ENCODE data around the gene PCK1. TPM values are rescaled to one million over a fixed set of nuclear protein-coding genes. Genes with fewer than 3 reads are reported as not detected.

The PCK1 gene
- total and polyA plus RNA-seq, 2 of the 13 experiments (the other 11 are each of a cell fraction or from before 2014, with no cell fraction given) = 6.5 to 12.6 TPM

- TF ChIP-seq, protein P1, sequence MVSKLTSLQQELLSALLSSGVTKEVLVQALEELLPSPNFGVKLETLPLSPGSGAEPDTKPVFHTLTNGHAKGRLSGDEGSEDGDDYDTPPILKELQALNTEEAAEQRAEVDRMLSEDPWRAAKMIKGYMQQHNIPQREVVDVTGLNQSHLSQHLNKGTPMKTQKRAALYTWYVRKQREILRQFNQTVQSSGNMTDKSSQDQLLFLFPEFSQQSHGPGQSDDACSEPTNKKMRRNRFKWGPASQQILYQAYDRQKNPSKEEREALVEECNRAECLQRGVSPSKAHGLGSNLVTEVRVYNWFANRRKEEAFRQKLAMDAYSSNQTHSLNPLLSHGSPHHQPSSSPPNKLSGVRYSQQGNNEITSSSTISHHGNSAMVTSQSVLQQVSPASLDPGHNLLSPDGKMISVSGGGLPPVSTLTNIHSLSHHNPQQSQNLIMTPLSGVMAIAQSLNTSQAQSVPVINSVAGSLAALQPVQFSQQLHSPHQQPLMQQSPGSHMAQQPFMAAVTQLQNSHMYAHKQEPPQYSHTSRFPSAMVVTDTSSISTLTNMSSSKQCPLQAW (CRISPR knock-in tag; IDR thresholded peaks at IDR 0.05) = peak; percentile 77; the same call in 1 of the 2 replicates
- TF ChIP-seq SUZ12 (IDR thresholded peaks at IDR 0.05; ENCODE audit: low read depth, low read length) (no peak), ATF1 (CRISPR knock-in tag; IDR thresholded peaks at IDR 0.05) (peak; percentile 55), MEIS2 (CRISPR knock-in tag; IDR thresholded peaks at IDR 0.05) (0 out of 2 replicates have a peak, but pooled peaks have one; percentile 54), ELF1 (CRISPR knock-in tag; IDR thresholded peaks at IDR 0.05) (peak; percentile 66), ZNF574 (CRISPR knock-in tag; IDR thresholded peaks at IDR 0.05) (peak; percentile 52), HNRNPK (IDR thresholded peaks at IDR 0.05; ENCODE audit: low read depth, low read length, poor library complexity, severe bottlenecking) (no peak), ISX (CRISPR knock-in tag; conservative IDR thresholded peaks at IDR 0.05) (no peak), REPIN1 (CRISPR knock-in tag; IDR thresholded peaks at IDR 0.05; ENCODE audit: borderline replicate concordance, low read depth) (peak; percentile 68; the same call in 1 of the 2 replicates), GZF1 (CRISPR knock-in tag; IDR thresholded peaks at IDR 0.05) (peak; percentile 94), USF2 (IDR thresholded peaks at IDR 0.05; ENCODE audit: low read depth, low read length) (peak; percentile 63; the same call in 1 of the 2 replicates), USF2 (CRISPR knock-in tag; IDR thresholded peaks at IDR 0.05; ENCODE audit: borderline replicate concordance) (peak; percentile 69; the same call in 1 of the 2 replicates), ZNF703 (CRISPR knock-in tag; IDR thresholded peaks at IDR 0.05; ENCODE audit: borderline replicate concordance) (no peak), DMAP1 (CRISPR knock-in tag; IDR thresholded peaks at IDR 0.05) (no peak), CBX2 (IDR thresholded peaks at IDR 0.05; ENCODE audit: low read depth, low read length) (peak; percentile 55; the same call in 1 of the 2 replicates), CBX2 (CRISPR knock-in tag; IDR thresholded peaks at IDR 0.05; ENCODE audit: low read depth) (no peak), ZNF598 (CRISPR knock-in tag; IDR thresholded peaks at IDR 0.05; ENCODE audit: borderline replicate concordance) (0 out of 2 replicates have a peak, but pooled peaks have one; percentile 39), ZMYM3 (CRISPR knock-in tag; IDR thresholded peaks at IDR 0.05) (peak; percentile 52), ZNF747 (CRISPR knock-in tag; IDR thresholded peaks at IDR 0.05; ENCODE audit: borderline replicate concordance) (no peak), ZBTB21 (CRISPR knock-in tag; IDR thresholded peaks at IDR 0.05) (peak; percentile 44; the same call in 1 of the 2 replicates)
- TF ChIP-seq, protein P2, sequence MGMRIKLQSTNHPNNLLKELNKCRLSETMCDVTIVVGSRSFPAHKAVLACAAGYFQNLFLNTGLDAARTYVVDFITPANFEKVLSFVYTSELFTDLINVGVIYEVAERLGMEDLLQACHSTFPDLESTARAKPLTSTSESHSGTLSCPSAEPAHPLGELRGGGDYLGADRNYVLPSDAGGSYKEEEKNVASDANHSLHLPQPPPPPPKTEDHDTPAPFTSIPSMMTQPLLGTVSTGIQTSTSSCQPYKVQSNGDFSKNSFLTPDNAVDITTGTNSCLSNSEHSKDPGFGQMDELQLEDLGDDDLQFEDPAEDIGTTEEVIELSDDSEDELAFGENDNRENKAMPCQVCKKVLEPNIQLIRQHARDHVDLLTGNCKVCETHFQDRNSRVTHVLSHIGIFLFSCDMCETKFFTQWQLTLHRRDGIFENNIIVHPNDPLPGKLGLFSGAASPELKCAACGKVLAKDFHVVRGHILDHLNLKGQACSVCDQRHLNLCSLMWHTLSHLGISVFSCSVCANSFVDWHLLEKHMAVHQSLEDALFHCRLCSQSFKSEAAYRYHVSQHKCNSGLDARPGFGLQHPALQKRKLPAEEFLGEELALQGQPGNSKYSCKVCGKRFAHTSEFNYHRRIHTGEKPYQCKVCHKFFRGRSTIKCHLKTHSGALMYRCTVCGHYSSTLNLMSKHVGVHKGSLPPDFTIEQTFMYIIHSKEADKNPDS (CRISPR knock-in tag; IDR thresholded peaks at IDR 0.05) = 0 out of 2 replicates have a peak, but pooled peaks have one; percentile 71
Observed at GRCh38 chr20:57568088-57568896, 7.4 kb downstream of the PCK1 start (continued).
